ENCODE measurements around the gene JAK1. TPM values are rescaled to one million over a fixed set of nuclear protein-coding genes. Genes with fewer than 3 reads are reported as not detected.

The JAK1 gene
- total RNA-seq, 2 donors from 2014 or later = 73.2 to 101 TPM

GRCh38 chr1:64996541-64997257 is 30.4 kb upstream of the JAK1 start:
- H3K4me3 ChIP-seq = no peak overlapping the region
- H3K9me3 ChIP-seq = no peaks in the 10 kb centered on the region
- no peak for DNase-seq
- no peaks in the 10 kb centered on the region for H3K27me3 ChIP-seq
- H3K27ac ChIP-seq = no peak overlapping the region
- no peaks in the 10 kb centered on the region for H3K4me1 ChIP-seq
- intact Hi-C loops (cut with DNase I) = no loop called here
- TF ChIP-seq, protein P1, sequence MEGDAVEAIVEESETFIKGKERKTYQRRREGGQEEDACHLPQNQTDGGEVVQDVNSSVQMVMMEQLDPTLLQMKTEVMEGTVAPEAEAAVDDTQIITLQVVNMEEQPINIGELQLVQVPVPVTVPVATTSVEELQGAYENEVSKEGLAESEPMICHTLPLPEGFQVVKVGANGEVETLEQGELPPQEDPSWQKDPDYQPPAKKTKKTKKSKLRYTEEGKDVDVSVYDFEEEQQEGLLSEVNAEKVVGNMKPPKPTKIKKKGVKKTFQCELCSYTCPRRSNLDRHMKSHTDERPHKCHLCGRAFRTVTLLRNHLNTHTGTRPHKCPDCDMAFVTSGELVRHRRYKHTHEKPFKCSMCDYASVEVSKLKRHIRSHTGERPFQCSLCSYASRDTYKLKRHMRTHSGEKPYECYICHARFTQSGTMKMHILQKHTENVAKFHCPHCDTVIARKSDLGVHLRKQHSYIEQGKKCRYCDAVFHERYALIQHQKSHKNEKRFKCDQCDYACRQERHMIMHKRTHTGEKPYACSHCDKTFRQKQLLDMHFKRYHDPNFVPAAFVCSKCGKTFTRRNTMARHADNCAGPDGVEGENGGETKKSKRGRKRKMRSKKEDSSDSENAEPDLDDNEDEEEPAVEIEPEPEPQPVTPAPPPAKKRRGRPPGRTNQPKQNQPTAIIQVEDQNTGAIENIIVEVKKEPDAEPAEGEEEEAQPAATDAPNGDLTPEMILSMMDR (IDR thresholded peaks at IDR 0.05) = no peak
- no peaks in the 10 kb centered on the region for H3K36me3 ChIP-seq
- no peak overlapping the region for H3K9ac ChIP-seq (ENCODE audit: low read depth in 2 of 2, low read length in 2 of 2)

- Histone ChIP-seq H3K4me1 (no peaks in the 10 kb centered on the region), H3K9ac (ENCODE audit: low read depth in 2 of 2, low read length in 2 of 2) (no peak overlapping the region), H3K9me3 (no peaks in the 10 kb centered on the region), H3K27ac (no peak overlapping the region), H3K4me3 (no peak overlapping the region), H3K36me3 (no peaks in the 10 kb centered on the region), H3K27me3 (no peaks in the 10 kb centered on the region)
- TF ChIP-seq, protein P1 (IDR thresholded peaks at IDR 0.05) = no peak
- DNase-seq = no peak
- intact Hi-C loops (cut with DNase I) = no loop called here
Measured at GRCh38 chr1:64995316-64995715, 29.0 kb upstream of the JAK1 start.

DNA sequence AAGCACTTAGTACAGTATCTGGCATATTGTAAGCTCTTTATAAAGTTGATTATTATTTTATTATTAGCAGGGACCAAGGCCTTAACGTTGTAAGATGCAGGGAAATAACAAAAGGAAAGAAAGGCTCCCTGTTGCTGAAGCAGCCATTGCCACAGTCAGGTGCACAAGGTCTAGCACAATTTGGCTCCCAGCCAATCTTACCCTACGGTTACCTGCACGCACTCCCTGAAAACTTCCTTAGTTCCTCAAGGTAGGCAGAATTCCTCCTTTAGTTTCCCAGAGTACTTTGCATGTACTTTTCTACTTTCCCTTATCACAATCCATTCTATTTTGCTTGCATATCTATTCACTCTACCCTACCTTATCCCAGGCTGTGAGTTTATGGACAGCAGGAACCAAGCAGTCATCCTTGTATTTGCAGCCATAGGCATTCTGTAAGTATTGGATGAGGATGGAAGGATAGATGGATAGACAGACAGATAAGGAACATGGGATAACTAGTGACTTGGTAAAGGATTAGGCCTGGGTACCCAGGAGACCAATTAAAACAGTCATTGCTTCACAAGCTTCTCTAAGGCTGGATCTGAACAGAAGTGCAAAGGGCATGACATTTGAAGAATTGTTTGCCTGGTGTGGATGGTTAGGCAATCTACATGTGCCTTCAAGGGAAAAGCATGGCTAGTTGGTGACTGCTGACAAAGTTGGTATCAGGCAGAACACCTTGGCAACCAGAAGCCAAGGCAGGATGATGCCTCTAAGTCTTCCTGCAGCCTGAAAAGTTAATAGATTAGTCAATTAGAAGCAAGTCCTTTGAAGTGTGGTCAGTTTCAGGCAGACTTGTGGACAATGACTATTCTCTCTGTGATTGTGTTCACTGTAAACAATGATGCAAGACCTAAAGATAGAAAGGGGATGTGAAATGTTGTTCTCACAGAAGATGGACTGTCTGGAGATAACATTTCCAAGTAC is 20.8 kb upstream of the JAK1 start:
- no peak overlapping the region for H3K9ac ChIP-seq (ENCODE audit: low read depth in 2 of 2, low read length in 2 of 2)
- no peaks in the 10 kb centered on the region for H3K4me1 ChIP-seq
- TF ChIP-seq, protein P1 (IDR thresholded peaks at IDR 0.05) = no peak
- H3K9me3 ChIP-seq = no peaks in the 10 kb centered on the region
- no peak overlapping the region for H3K27ac ChIP-seq
- H3K4me3 ChIP-seq = no peak overlapping the region
- intact Hi-C loops (cut with DNase I) = no loop called here
- DNase-seq = peak; percentile 46
- no peaks in the 10 kb centered on the region for H3K27me3 ChIP-seq
- no peaks in the 10 kb centered on the region for H3K36me3 ChIP-seq

DNA sequence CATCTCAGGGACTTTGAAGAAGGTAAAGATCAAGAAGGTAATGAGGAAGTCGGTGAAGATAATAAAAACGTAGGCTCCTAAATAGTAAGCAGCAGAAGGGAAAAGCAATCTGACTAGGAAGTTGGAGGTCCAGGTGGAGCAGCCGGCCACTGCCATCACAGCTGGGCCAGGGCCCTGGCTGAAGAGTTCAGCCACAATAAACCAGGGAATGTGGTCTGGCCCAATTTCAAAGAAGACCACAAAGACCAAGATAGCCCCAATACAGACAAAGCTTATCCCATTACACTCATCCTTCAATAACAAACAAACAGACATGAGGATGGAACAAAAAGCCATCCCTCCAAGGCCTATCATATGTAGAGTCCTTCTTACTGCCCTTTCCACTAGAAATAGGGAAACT is 18.4 kb upstream of the JAK1 start:
- TF ChIP-seq, protein P1 (IDR thresholded peaks at IDR 0.05) = no peak
- no peaks in the 10 kb centered on the region for H3K4me1 ChIP-seq
- no peak overlapping the region for H3K27ac ChIP-seq
- H3K9ac ChIP-seq (ENCODE audit: low read depth in 2 of 2, low read length in 2 of 2) = no peak overlapping the region
- no peaks in the 10 kb centered on the region for H3K36me3 ChIP-seq
- H3K9me3 ChIP-seq = no peaks in the 10 kb centered on the region
- no peak for DNase-seq
- no peak overlapping the region for H3K4me3 ChIP-seq
- no peaks in the 10 kb centered on the region for H3K27me3 ChIP-seq
- intact Hi-C loops (cut with DNase I) = no loop called here

DNA sequence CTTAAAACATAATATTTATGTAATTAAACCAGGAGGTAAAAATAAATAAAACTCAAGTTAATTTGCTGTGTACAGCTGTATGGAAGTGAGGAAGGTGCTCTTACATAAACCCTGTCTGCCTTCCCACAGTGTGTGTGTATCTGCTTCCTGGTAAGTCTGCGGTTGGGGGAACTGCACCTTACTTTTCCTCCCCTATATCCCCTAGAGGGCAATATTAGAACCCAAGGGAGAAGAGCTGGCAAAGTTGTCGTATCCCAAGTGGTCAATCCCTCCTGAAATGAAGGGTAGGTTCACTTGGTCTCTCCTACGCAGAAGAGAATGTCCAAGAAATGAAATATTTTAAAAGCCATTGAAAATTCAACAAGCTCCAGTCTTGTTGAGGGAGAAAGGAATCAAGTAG is 17.8 kb upstream of the JAK1 start:
- H3K4me1 ChIP-seq = no peaks in the 10 kb centered on the region
- H3K36me3 ChIP-seq = no peaks in the 10 kb centered on the region
- TF ChIP-seq, protein P1 (IDR thresholded peaks at IDR 0.05) = no peak
- no peak overlapping the region for H3K9ac ChIP-seq (ENCODE audit: low read depth in 2 of 2, low read length in 2 of 2)
- intact Hi-C loops (cut with DNase I) = no loop called here
- no peak for DNase-seq
- no peak overlapping the region for H3K27ac ChIP-seq
- no peaks in the 10 kb centered on the region for H3K27me3 ChIP-seq
- H3K4me3 ChIP-seq = no peak overlapping the region
- H3K9me3 ChIP-seq = no peaks in the 10 kb centered on the region

Data from colonic mucosa (tissue), 4 donors.